HG02610 (cell line): Measurements from ENCODE around the gene PYROXD2.

Source experiments
- ATAC-seq: cut with Tn5 transposase; IDR thresholded peaks from one replicate; pipeline ENCODE4 v1.9.1; 2021; ENCODE audit warnings: mild to moderate bottlenecking, moderate library complexity; ENCODE audit not compliant: unreplicated experiment

The PYROXD2 gene

GRCh38 chr10:98340261-98340939 lies 74.6 kb downstream of the PYROXD2 start:
- peak; percentile 30 for ATAC-seq

DNA sequence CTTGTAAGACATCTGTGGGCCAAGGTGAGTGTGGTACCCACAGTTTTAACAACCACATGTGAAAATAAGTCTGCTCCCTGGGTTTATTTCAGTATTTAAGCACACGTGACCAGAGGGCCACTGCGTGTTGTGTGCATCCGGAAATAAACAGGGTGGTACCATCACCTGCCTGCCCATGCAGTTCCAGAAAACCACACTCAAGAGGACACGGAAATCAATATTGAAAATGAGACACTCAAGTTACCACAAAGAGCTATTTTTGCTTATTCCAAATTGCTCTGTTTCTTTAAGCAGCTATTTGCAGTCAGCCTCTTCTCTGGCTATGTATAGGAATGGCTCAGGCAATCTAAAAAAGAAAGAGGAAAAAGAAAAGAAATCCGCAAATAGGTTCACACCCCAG lies 75.2 kb downstream of the PYROXD2 start:
- ATAC-seq: peak; percentile 90

DNA sequence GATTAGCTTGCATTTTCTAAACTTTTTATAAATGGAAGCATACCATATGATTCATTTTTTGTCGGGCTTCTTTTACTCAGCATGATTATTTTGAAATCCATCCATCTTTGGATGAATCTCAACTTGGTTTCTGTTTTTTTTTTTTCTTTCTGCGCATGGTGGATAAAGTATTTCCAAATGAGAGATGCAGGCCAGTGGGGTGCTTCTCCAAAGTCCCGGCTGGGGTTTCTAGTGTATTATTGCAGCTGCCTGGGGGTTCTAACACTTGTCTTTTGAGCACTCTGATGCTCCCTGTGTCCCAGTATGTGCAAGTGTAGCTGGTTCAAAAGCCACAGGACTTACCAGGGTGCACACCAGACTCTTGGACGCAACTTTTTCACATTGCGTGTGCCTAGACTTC lies 76.1 kb downstream of the PYROXD2 start:
- ATAC-seq: no peak

GRCh38 chr10:98338318-98338717 lies 76.7 kb downstream of the PYROXD2 start:
- no peak for ATAC-seq

- ATAC-seq: no peak
Measured at GRCh38 chr10:98337484-98337883, 77.5 kb downstream of the PYROXD2 start.
